HepG2 (cell line): ENCODE data around the gene CAMSAP1. TPM values are rescaled to one million over a fixed set of nuclear protein-coding genes. Genes with fewer than 3 reads are reported as not detected.

Experiments
- ARID2 ChIP-seq: sonication (generic); formaldehyde crosslinking; IDR thresholded peaks from 2 replicates; pipeline ENCODE4 v1.8.1; 2022; ENCODE audit warnings: mild to moderate bottlenecking, missing genetic modification reagents, borderline replicate concordance
- ATF7 ChIP-seq, 2 experiments: fragments of 450-650 bp in 1 of 2; sonication (generic) in 1 of 2; formaldehyde crosslinking in 1 of 2; IDR thresholded peaks; 2 replicates each; pipeline versions ENCODE4 v1.4.0 to v1.6.1; 2016 to 2020; ENCODE audit warnings: antibody characterized with exemption in 1 of 2, mild to moderate bottlenecking in 1 of 2, missing genetic modification reagents in 1 of 2
- CBX2 ChIP-seq, 2 experiments: fragments of 200-600 bp in 1 of 2; sonication (generic); formaldehyde crosslinking in 1 of 2; IDR thresholded peaks; 2 replicates each; pipeline versions ENCODE4 v1.7.0 to v1.8.1; 2018 to 2022; ENCODE audit warnings: low read depth in 2 of 2, low read length in 1 of 2, mild to moderate bottlenecking in 1 of 2, missing genetic modification reagents in 1 of 2
- FUBP1 ChIP-seq: sonication (generic); formaldehyde crosslinking; IDR thresholded peaks from 2 replicates; pipeline ENCODE4 v1.5.1; 2020; ENCODE audit warnings: missing genetic modification reagents, mild to moderate bottlenecking, borderline replicate concordance
- GPN1 ChIP-seq: sonication (generic); formaldehyde crosslinking; IDR thresholded peaks from 2 replicates; pipeline ENCODE4 v1.5.1; 2020; ENCODE audit warnings: missing genetic modification reagents, borderline replicate concordance
- HBP1 ChIP-seq: IDR thresholded peaks from 2 replicates; pipeline ENCODE4 v1.6.1; 2016; ENCODE audit warnings: low read depth, control low read depth
- IRF9 ChIP-seq: sonication (generic); formaldehyde crosslinking; IDR thresholded peaks from 2 replicates; pipeline ENCODE4 v1.8.0; 2022; ENCODE audit warnings: missing genetic modification reagents, mild to moderate bottlenecking, borderline replicate concordance
- MBD4 ChIP-seq: IDR thresholded peaks from 2 replicates; pipeline ENCODE4 v1.6.1; 2012; ENCODE audit warnings: low read length, inconsistent platforms, borderline replicate concordance
- NCOR1 ChIP-seq: fragments of 200-600 bp; sonication (generic); IDR thresholded peaks from 2 replicates; pipeline ENCODE4 v1.7.0; 2017; ENCODE audit warnings: antibody characterized with exemption, low read length, borderline replicate concordance
- NR0B2 ChIP-seq: sonication (generic); formaldehyde crosslinking; IDR thresholded peaks from 2 replicates; pipeline ENCODE4 v1.4.0; 2020; ENCODE audit warnings: mild to moderate bottlenecking, missing genetic modification reagents
- PRDM15 ChIP-seq: sonication (generic); formaldehyde crosslinking; IDR thresholded peaks from 2 replicates; pipeline ENCODE4 v1.4.0; 2020; ENCODE audit warnings: missing genetic modification reagents
- PRPF4 ChIP-seq: fragments of 200-400 bp; formaldehyde crosslinking; IDR thresholded peaks from 2 replicates; pipeline ENCODE4 v1.6.1; 2016; ENCODE audit warnings: low read length, low read depth; ENCODE audit not compliant: poor library complexity, severe bottlenecking
- RBFOX2 ChIP-seq: fragments of 200-400 bp; formaldehyde crosslinking; IDR thresholded peaks from 2 replicates; pipeline ENCODE4 v1.6.1; 2017; ENCODE audit warnings: low read depth, mild to moderate bottlenecking, low read length
- SIX4 ChIP-seq: sonication (generic); formaldehyde crosslinking; IDR thresholded peaks from 2 replicates; pipeline ENCODE4 v1.4.0; 2020; ENCODE audit warnings: missing genetic modification reagents
- TGIF2 ChIP-seq: IDR thresholded peaks from 2 replicates; pipeline ENCODE4 v1.6.1; 2016; ENCODE audit warnings: control low read depth, missing compliant biosample characterization
- ZBTB8A ChIP-seq: sonication (generic); formaldehyde crosslinking; IDR thresholded peaks from 2 replicates; pipeline ENCODE4 v1.4.0; 2020; ENCODE audit warnings: mild to moderate bottlenecking, low read depth, missing genetic modification reagents, borderline replicate concordance
- ZNF138 ChIP-seq: sonication (generic); formaldehyde crosslinking; IDR thresholded peaks from 2 replicates; pipeline ENCODE4 v1.5.0; 2020; ENCODE audit warnings: mild to moderate bottlenecking, low read depth, missing genetic modification reagents
- ZNF282 ChIP-seq: fragments of 450-650 bp; IDR thresholded peaks from 2 replicates; pipeline ENCODE4 v1.6.1; 2018; ENCODE audit not compliant: partially characterized antibody
- ZNF34 ChIP-seq: sonication (generic); formaldehyde crosslinking; IDR thresholded peaks from 2 replicates; pipeline ENCODE4 v1.4.0; 2020; ENCODE audit warnings: mild to moderate bottlenecking, missing genetic modification reagents, borderline replicate concordance
- ZNF572 ChIP-seq: sonication (generic); formaldehyde crosslinking; IDR thresholded peaks from 2 replicates; pipeline ENCODE4 v1.5.1; 2020; ENCODE audit warnings: mild to moderate bottlenecking, missing genetic modification reagents
- polyA plus RNA-seq, 8 experiments: library from polyadenylated mRNA; depleted of rRNA in 3 of 8; stranded (reverse) in 7 of 8; unstranded in 1 of 8; fragments of >200 nt; fragmentation: Illumina TruSeq in 4 of 8; extraction: Trizol in 4 of 8; gene quantifications; 2 replicates each; pipeline versions ENCODE4 v1.2.1 to v1.2.3, GENCODE V29; 2011 to 2016; ENCODE audit warnings: low read depth in 4 of 8, missing spikeins in 1 of 8, mixed read lengths in 1 of 8; ENCODE audit not compliant: insufficient read depth in 1 of 8
- total RNA-seq, 5 experiments: library from RNA; depleted of rRNA; stranded (reverse); fragments of >200 nt; fragmentation: Illumina TruSeq; extraction: Trizol; gene quantifications; 2 replicates each; pipeline ENCODE4 v1.2.3, GENCODE V29; 2016; ENCODE audit warnings: low read depth in 1 of 5

Gene CAMSAP1
- total and polyA plus RNA-seq, 2 of the 13 experiments (the other 11 are each of a cell fraction or from before 2014, with no cell fraction given), result 3.8 to 12.4 TPM

GRCh38 chr9:135908093-135908753 is 877 bp upstream of the CAMSAP1 start (continued):
- TF ChIP-seq NR0B2 (CRISPR knock-in tag) (peak; percentile 25; the same call in 1 of the 2 replicates), GPN1 (CRISPR knock-in tag) (no peak), MBD4 (no peak), ZNF282 (no peak), PRDM15 (CRISPR knock-in tag) (no peak), ARID2 (no peak), ATF7 (IDR thresholded peaks at IDR 0.05) (no peak), ATF7 (CRISPR knock-in tag; IDR thresholded peaks at IDR 0.05) (no peak), CBX2 (IDR thresholded peaks at IDR 0.05; ENCODE audit: low read depth, low read length) (no peak), CBX2 (CRISPR knock-in tag; IDR thresholded peaks at IDR 0.05; ENCODE audit: low read depth) (no peak), SIX4 (CRISPR knock-in tag) (no peak), RBFOX2 (no peak), ZNF138 (CRISPR knock-in tag) (0 out of 2 replicates have a peak, but pooled peaks have one; percentile 41), NCOR1 (no peak), TGIF2 (CRISPR knock-in tag) (no peak), HBP1 (no peak), ZNF34 (CRISPR knock-in tag) (no peak), IRF9 (CRISPR knock-in tag) (peak; percentile 8; the same call in 1 of the 2 replicates), FUBP1 (CRISPR knock-in tag) (no peak), ZNF572 (CRISPR knock-in tag) (no peak), PRPF4 (no peak), ZBTB8A (no peak)
